MCF 10A (cell line): ENCODE results near the gene EEF1AKMT4. TPM values are rescaled to one million over a fixed set of nuclear protein-coding genes. Genes with fewer than 3 reads are reported as not detected.

Experiments
- BruUV-seq: library from RNA; stranded (reverse); fragments of 400-500 nt; replicated peaks from 2 replicates; lab custom pipeline; 2021; lab: Mats Ljungman, UMichigan
- CTCF ChIA-PET: fragments of 300-600 bp; sonication (Branson Sonifier 250); formaldehyde crosslinking; extraction: SDS; loops from one replicate; lab custom pipeline; 2021; ENCODE audit warnings: antibody characterized with exemption, inconsistent platforms; lab: Yijun Ruan, JAX
- POLR2A ChIA-PET: fragments of 300-600, 350-650 bp; sonication (Branson Sonifier 250); formaldehyde crosslinking; extraction: SDS; loops from one replicate; lab custom pipeline; 2020; ENCODE audit warnings: antibody characterized with exemption, inconsistent platforms; lab: Yijun Ruan, JAX
- DNase-seq: peaks from one replicate; pipeline ENCODE4 v3.0.0-alpha.2; 2018; ENCODE audit not compliant: unreplicated experiment
- H3K27ac Mint-ChIP-seq: one replicate; pipeline ENCODE4 v1.8.0; 2022; ENCODE audit warnings: mild to moderate bottlenecking, low read depth, mixed read lengths; ENCODE audit not compliant: unreplicated experiment
- H3K27me3 Mint-ChIP-seq: one replicate; pipeline ENCODE4 v1.8.0; 2022; ENCODE audit warnings: mixed read lengths; ENCODE audit not compliant: insufficient read depth, unreplicated experiment
- H3K36me3 Mint-ChIP-seq: one replicate; pipeline ENCODE4 v1.8.0; 2022; ENCODE audit warnings: mild to moderate bottlenecking, moderate library complexity, mixed read lengths; ENCODE audit not compliant: insufficient read depth, unreplicated experiment
- H3K4me1 Mint-ChIP-seq: one replicate; pipeline ENCODE4 v1.8.0; 2022; ENCODE audit warnings: mixed read lengths; ENCODE audit not compliant: insufficient read depth, unreplicated experiment
- H3K4me3 Mint-ChIP-seq: one replicate; pipeline ENCODE4 v1.8.0; 2022; ENCODE audit warnings: mild to moderate bottlenecking, moderate library complexity, mixed read lengths; ENCODE audit not compliant: unreplicated experiment
- H3K9me3 Mint-ChIP-seq: one replicate; pipeline ENCODE4 v1.8.0; 2022; ENCODE audit warnings: mixed read lengths; ENCODE audit not compliant: unreplicated experiment
- intact Hi-C: fragments of 100-400 bp; cut with micrococcal nuclease; formaldehyde crosslinking; loops from 2 replicates; pipeline ENCODE4 v1.14.1; 2022
- total RNA-seq: library from RNA; stranded (reverse); gene quantifications from 2 replicates; pipeline ENCODE4 v1.2.3, GENCODE V29; 2022
- TF ChIP-seq, protein P1 (sequence below): fragments of 200-600 bp; IDR thresholded peaks from one replicate; pipeline ENCODE4 v1.8.0; 2022; ENCODE audit warnings: antibody characterized with exemption, mild to moderate bottlenecking; ENCODE audit not compliant: unreplicated experiment

The EEF1AKMT4 gene
- total RNA-seq, 1 experiment from 2014 or later = 10.1 TPM

DNA sequence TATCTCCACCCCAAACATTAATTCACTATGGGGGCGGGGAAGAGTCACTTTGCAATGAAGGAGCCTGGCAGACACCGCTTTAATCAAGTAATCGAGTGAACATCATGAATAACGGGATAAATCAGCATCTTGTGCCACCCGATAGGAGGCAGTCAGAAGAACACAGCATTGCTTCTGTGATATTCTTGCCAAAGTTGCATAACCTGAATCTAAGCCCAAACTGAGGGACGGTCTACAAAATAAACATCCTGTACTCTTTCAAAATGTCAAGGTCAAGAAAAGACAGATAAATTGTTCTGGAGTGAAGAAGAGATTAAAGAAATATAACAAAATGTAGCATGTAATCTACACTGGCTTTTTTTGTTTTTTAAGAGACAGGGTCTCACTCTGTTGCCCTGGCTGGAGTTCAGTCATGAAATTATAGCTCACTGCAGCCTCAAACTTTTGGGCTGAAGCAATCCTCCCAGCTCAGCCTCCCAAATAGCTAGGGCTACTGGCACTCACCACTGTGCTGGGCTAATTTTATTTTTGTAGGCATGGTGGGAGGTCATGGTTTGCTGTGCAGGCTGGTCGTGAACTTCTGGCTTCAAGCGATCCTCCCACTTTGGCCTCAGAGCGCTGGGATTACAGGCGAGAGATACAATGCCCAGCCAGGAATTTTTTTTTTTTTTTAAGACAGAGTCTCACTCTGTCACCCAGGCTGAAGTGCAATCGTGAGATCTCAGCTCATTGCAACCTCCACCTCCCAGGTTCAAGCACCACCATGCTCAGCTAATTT is 40.1 kb upstream of the EEF1AKMT4 start:
- intact Hi-C loops = no loop called here
- H3K27ac Mint-ChIP-seq = no peak overlapping the region
- TF ChIP-seq, protein P1, sequence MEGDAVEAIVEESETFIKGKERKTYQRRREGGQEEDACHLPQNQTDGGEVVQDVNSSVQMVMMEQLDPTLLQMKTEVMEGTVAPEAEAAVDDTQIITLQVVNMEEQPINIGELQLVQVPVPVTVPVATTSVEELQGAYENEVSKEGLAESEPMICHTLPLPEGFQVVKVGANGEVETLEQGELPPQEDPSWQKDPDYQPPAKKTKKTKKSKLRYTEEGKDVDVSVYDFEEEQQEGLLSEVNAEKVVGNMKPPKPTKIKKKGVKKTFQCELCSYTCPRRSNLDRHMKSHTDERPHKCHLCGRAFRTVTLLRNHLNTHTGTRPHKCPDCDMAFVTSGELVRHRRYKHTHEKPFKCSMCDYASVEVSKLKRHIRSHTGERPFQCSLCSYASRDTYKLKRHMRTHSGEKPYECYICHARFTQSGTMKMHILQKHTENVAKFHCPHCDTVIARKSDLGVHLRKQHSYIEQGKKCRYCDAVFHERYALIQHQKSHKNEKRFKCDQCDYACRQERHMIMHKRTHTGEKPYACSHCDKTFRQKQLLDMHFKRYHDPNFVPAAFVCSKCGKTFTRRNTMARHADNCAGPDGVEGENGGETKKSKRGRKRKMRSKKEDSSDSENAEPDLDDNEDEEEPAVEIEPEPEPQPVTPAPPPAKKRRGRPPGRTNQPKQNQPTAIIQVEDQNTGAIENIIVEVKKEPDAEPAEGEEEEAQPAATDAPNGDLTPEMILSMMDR = no peak
- no peak overlapping the region for H3K4me3 Mint-ChIP-seq
- POLR2A ChIA-PET = interaction anchor here (0.7 kb wide), 1 partner anchor 26 kb away, joined by 3 read pairs; no protein-coding TSS in a partner anchor
- no peaks in the 10 kb centered on the region for H3K9me3 Mint-ChIP-seq
- peaks cover 26% of the 10 kb centered on the region for H3K27me3 Mint-ChIP-seq
- CTCF ChIA-PET = interaction anchor here (0.9 kb wide), 1 partner anchor 19 kb away, joined by 6 read pairs; no protein-coding TSS in a partner anchor
- no peak for DNase-seq
- BruUV-seq = no TSS peak
- no peaks in the 10 kb centered on the region for H3K36me3 Mint-ChIP-seq
- H3K4me1 Mint-ChIP-seq = no peaks in the 10 kb centered on the region

DNA sequence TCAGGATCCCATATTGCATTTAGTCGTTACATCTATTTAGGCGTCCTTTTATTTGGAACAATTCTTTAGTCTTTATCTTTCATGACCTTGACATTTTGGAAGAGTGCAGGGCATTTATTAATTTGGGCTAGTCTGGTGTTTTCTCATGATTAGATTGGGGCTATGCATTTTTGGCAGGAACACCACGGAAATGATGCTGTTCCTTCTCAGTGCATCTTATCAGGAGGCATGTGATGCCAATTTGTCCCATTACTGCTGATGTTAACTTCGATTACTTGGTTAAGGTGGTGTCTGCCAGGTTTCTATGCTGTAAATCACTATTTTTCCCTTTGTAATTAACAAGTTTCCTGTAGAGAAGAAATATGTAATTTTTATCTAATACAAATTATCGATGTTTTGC is 38.2 kb upstream of the EEF1AKMT4 start:
- TF ChIP-seq, protein P1 = no peak
- no peaks in the 10 kb centered on the region for H3K4me1 Mint-ChIP-seq
- ChIA-PET CTCF (interaction anchor here (0.7 to 2.2 kb wide), 3 partner anchors 11 to 678 kb away, joined by 4 to 9 read pairs (median 5); no protein-coding TSS in a partner anchor), POLR2A (no interaction called here)
- BruUV-seq = no TSS peak
- no peaks in the 10 kb centered on the region for H3K9me3 Mint-ChIP-seq
- peaks cover 17% of the 10 kb centered on the region for H3K27me3 Mint-ChIP-seq
- H3K36me3 Mint-ChIP-seq = no peaks in the 10 kb centered on the region
- H3K4me3 Mint-ChIP-seq = no peak overlapping the region
- DNase-seq = no peak
- H3K27ac Mint-ChIP-seq = no peak overlapping the region
- intact Hi-C loops = no loop called here

DNA sequence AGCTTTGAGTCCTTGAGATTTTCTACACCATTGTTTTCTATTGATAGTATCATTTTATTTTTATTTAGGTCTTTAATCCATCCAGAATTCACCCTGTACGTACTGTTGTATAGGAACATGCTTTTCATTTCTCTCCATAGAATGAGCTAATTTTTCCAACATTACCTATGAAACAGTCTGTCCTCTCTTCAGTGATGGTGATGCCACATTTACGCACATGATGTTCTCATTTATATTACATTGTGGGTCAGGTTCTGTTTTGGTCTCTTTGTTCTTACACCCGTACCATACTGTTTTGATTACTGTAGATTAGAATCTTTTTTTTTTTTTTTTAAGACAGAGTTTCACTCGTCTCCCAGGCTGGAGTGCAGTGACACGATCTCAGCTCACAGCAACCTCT is 37.8 kb upstream of the EEF1AKMT4 start:
- no TSS peak for BruUV-seq
- ChIA-PET CTCF (interaction anchor here (0.7 to 2.2 kb wide), 3 partner anchors 10 to 16 kb away, joined by 3 to 9 read pairs (median 4); no protein-coding TSS in a partner anchor), POLR2A (no interaction called here)
- H3K4me1 Mint-ChIP-seq = no peaks in the 10 kb centered on the region
- H3K27ac Mint-ChIP-seq = no peak overlapping the region
- no peaks in the 10 kb centered on the region for H3K9me3 Mint-ChIP-seq
- TF ChIP-seq, protein P1 = no peak
- DNase-seq = no peak
- no peaks in the 10 kb centered on the region for H3K36me3 Mint-ChIP-seq
- intact Hi-C loops = no loop called here
- H3K27me3 Mint-ChIP-seq = peaks cover 13% of the 10 kb centered on the region
- no peak overlapping the region for H3K4me3 Mint-ChIP-seq

DNA sequence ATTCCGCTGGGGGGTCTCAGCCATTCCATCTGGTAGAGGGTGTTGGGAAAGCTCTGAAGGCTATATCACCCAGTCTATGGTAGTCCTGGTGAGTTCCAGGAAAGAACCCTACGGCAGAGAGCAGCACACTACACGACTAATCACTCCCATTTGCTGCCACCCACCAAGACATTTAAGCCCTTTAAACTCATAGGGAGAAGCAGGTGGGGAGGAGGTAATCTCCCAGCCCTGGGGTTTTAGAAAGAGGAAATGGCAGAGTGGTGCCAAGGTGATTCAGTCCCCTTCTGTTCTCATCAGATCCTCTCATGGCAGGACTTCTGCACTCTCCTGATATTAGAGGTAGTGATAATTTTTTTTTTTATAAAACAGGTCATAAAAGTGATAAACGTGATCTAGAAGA is 30.7 kb upstream of the EEF1AKMT4 start:
- DNase-seq = no peak
- POLR2A ChIA-PET = no interaction called here
- Mint-ChIP-seq H3K27me3 (no peaks in the 10 kb centered on the region), H3K9me3 (no peaks in the 10 kb centered on the region), H3K36me3 (no peaks in the 10 kb centered on the region), H3K4me1 (no peaks in the 10 kb centered on the region), H3K27ac (no peak overlapping the region), H3K4me3 (no peak overlapping the region)
- TF ChIP-seq, protein P1 = no peak
- no TSS peak for BruUV-seq
- CTCF ChIA-PET = interaction anchor here (0.6 kb wide), 1 partner anchor 8 kb away, joined by 6 read pairs; no protein-coding TSS in a partner anchor
- intact Hi-C loops = no loop called here
